CD4-positive, alpha-beta T cell treated with Interleukin-4 for 1 hour (primary cell): ENCODE measurements around the gene ZNF717.
"Not testable (repeated sequence)": the region's sequence is repeated elsewhere in the genome, so short reads cannot be mapped to it uniquely, and the experiment has no call there.

ENCODE experiments used
- DNase-seq, 2 donors: peaks; one replicate each; pipeline ENCODE4 v3.0.0-alpha.2; 2020 to 2022

ZNF717 gene

GRCh38 chr3:75785081-75785755 is at the start of gene ZNF717:
Gene ZNF717 (minus strand): TSS chr3:75785549. CDS start chr3:75783362, 2,187 bp downstream.
- DNase-seq: peak; percentile 93 to 95

- not testable (repeated sequence) for DNase-seq
Measured at GRCh38 chr3:75831076-75831475, 45.7 kb upstream of the ZNF717 start.

GRCh38 chr3:75818019-75818418 is 32.7 kb upstream of the ZNF717 start:
- not testable (repeated sequence) for DNase-seq

- DNase-seq: not testable (repeated sequence)
Measured at GRCh38 chr3:75816287-75817180, 31.2 kb upstream of the ZNF717 start.

GRCh38 chr3:75814797-75815196 is 29.4 kb upstream of the ZNF717 start:
- no peak for DNase-seq

- no peak for DNase-seq
Measured at GRCh38 chr3:75782506-75782905, 2.8 kb downstream of the ZNF717 start.

- DNase-seq: no peak
Measured at GRCh38 chr3:75781079-75781745, 4.1 kb downstream of the ZNF717 start.

GRCh38 chr3:75777742-75778141 is 7.6 kb downstream of the ZNF717 start:
- DNase-seq: not testable (repeated sequence)

- DNase-seq: not testable (repeated sequence)
Measured at GRCh38 chr3:75771631-75772030, 13.7 kb downstream of the ZNF717 start.

- DNase-seq: no peak
Measured at GRCh38 chr3:75768303-75769017, 16.9 kb downstream of the ZNF717 start.

- no peak for DNase-seq
Measured at GRCh38 chr3:75737831-75738493, 47.4 kb downstream of the ZNF717 start.

GRCh38 chr3:75727985-75728384 is 57.4 kb downstream of the ZNF717 start:
- DNase-seq: no peak

GRCh38 chr3:75692061-75692460 is 93.3 kb downstream of the ZNF717 start:
- DNase-seq: no peak

- no peak for DNase-seq
Measured at GRCh38 chr3:75687323-75687722, 98.0 kb downstream of the ZNF717 start.
